ENCODE data around the gene C6orf47.

Gene C6orf47

GRCh38 chr6:31687860-31688693 is 27.5 kb upstream of the C6orf47 start:
- no peak for DNase-seq (ENCODE audit: low read depth)

DNA sequence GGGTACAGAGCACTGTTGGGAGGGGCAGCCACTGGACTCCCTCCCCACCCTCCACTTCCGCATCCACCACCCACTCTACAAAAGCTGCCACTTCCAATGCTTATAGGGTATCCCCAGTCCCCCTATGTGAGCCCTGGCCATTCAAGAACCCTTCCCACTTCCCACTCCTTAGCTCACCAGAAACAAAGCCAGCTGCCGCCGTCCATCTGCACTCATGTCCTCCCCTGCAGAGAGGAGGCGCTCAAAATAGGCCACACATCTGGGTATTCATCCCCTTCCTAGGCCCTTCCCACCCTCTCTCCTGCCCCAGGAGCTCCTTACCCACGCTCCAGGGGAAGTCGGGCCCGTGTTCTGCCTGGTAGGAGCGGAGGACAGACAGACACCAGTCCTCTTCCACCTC is 26.7 kb upstream of the C6orf47 start:
- no peak for DNase-seq (ENCODE audit: low read depth)

GRCh38 chr6:31686483-31686882 is 25.9 kb upstream of the C6orf47 start:
- DNase-seq (ENCODE audit: low read depth) = no peak

DNA sequence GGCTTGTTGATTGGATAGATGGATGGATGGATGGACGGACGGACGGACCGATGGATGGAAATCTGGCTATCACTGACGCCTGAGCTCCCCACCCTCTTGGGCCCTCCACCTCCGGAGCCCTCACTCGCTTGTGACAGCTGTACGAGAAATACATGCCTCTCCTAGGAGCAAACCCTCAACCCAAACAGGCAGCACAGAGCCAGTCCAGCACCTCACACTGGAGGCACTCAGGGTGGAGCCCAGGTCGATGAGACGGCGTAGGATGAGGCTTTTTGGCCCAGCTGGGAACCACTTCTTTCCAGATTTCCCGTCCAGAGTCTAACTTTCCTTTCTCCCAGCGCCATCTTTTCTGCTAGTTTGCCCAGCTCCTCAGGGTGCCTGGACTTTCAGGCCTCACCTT is 23.0 kb upstream of the C6orf47 start:
- no peak for DNase-seq (ENCODE audit: low read depth)

DNA sequence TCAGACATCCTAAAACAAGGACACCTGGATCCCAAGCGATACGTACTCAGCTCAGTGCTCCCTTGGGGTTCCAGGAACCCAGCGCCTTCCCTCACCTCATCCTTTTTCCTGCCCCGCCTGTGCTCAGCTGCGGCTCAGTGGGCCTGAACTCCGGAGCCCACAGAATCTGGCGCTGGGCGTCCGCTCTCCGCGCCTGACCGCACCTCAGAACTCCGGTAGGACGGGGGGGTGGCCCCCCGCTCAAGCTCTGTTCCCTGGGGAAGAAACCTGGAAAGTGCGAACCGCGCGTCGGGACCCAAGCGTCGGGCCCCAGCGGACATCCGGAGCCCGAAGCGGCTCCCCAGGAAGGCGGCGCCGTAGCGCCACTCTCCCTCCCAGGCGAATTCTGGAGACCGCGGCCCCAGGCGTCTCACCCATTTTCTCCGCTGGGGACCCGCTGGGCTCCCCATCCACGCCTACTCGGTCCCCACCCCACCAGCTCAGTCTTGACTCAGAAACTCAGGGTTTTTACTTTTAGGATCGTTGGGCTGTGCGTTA is 20.6 kb upstream of the C6orf47 start:
- no peak for DNase-seq (ENCODE audit: low read depth)

DNA sequence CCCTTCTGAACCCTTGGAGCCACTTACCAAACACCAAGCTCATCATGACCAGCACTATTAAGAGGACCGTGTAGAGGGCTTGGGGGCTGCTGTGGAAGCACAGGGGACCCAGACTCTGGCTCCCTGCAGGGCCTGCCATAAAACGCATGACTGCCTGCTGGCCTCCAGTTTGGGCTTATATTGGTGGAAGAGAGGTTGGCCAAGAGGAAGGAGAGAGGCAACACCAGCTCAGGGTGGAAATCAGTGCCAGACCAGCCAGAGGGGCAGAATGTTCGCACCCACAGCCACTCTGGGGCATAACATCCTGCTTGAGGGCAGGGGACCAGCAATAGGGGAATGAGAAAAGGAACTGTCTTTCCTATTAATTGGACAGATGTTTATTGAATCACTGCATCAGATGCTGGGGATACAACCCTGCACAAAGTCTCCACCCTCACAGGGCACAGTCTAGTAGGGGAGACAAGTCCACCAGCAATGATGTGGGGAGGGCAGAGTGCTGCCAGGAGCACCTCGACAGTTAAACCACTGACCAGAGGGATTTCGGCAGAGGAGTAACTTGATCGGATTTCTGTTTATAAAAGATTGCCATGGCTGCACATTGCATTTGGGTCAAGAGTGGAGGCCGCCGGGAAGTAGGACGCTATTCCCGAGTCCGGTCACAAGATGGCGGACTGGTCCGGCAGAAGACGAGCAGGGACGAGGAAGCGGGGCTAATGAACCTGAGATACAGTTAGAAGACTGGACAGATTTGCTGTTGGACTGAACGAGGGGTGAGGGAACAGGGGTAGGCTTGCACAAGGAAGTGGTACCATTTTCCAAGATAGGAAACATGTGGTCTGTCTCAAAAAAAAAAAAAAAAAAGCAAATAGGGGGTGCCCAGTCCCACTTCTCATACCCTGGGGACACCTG is 19.9 kb upstream of the C6orf47 start, which contains the start of gene LY6G5C:
LY6G5C (minus strand) TSS at position 842 of the 909 bp plus-strand sequence; CDS start at position 148, 694 bp downstream.
- DNase-seq (ENCODE audit: low read depth) = no peak

DNA sequence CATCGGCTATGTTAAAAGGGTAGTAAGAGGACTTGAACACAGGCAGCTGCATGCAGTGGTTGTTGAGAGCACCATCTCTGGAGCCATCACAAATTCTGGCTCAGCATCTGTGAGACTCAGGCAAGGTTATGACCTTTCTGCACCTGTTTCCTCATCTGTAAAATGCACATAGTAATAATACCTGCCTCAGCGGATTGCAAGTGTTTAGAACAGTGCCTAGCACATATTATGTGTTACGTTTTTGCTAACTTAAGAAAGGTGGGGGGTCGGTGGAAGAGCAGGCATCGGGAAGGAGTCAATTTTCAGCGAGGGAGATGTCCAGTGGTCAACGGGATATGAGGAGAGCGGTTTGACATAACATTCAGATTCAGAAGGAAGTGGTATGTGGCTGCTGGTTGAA is 17.4 kb upstream of the C6orf47 start:
- no peak for DNase-seq (ENCODE audit: low read depth)

- DNase-seq (ENCODE audit: low read depth) = no peak
Observed at GRCh38 chr6:31676904-31677303, 16.3 kb upstream of the C6orf47 start.

DNA sequence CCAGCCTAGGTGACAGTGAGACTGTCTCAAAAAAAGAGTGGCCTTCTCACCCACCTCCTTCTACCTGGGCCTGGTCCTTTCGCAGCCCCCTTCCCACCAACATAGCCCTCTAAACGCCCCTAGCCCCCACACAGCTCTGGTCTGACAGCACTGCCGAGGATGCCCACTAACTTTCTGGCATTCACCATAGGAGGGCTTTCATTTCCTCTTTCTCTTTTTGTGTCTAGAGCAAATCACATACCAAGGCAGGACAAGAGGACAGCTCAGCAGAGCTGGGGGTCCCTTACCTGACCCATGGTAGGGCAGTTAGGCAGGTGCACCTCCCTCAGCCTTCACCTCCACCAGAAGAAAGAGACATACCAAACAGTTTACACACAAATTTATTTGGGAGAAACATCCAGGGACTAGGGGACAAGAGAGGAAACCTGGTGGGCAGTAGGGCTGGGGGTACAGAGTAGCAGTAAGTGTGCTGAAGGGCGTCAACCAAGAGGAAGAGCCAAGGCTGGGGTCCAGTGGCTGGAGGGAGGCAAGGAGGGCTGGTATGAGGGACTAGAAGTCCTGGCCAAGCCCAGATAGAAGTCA is 15.8 kb upstream of the C6orf47 start:
- DNase-seq (ENCODE audit: low read depth) = no peak

- DNase-seq (ENCODE audit: low read depth) = no peak
Observed at GRCh38 chr6:31669676-31670075, 9.1 kb upstream of the C6orf47 start, which contains the start of gene LY6G5B. TSS of gene LY6G5B (plus strand) at chr6:31669976. CDS start at chr6:31670951, 975 bp downstream.

DNA sequence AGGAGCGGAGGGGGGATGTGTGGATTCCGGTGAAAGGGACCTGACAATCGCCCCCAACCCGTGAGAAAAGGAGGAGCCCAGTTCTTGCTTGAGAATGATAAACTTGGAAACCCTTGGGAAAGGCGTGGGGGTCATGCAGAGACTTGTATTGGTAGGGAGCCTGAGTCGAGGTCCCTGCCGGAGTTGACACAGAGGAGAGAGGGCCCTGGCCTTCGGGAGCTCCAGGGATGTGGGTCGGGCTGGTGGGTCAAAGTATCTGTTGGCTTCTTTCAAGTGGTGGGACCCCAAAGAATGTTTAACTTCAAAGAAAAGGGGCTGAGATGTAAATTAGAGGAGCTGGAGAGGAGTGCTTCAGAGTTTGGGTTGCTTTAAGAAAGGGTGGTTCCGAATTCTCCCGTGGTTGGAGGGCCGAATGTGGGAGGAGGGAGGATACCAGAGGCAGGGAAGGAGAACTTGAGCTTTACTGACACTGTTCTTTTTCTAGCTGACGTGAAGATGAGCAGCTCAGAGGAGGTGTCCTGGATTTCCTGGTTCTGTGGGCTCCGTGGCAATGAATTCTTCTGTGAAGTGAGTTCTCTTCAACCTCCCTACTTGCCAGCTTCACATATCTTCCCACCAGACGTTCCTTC is 5.9 kb upstream of the C6orf47 start:
- DNase-seq (ENCODE audit: low read depth) = no peak

- peak; percentile 83 for DNase-seq (ENCODE audit: low read depth)
Observed at GRCh38 chr6:31665501-31666336, 5.1 kb upstream of the C6orf47 start, which contains the start of gene CSNK2B. TSS of gene CSNK2B (plus strand) at chr6:31666080. CDS start at chr6:31666832, 752 bp downstream.

GRCh38 chr6:31664790-31665500 is 4.4 kb upstream of the C6orf47 start, which contains the start of gene GPANK1:
TSS of gene GPANK1 (minus strand) at chr6:31664997. CDS start at chr6:31664478, 519 bp downstream.
- peak; percentile 73 for DNase-seq (ENCODE audit: low read depth)

DNA sequence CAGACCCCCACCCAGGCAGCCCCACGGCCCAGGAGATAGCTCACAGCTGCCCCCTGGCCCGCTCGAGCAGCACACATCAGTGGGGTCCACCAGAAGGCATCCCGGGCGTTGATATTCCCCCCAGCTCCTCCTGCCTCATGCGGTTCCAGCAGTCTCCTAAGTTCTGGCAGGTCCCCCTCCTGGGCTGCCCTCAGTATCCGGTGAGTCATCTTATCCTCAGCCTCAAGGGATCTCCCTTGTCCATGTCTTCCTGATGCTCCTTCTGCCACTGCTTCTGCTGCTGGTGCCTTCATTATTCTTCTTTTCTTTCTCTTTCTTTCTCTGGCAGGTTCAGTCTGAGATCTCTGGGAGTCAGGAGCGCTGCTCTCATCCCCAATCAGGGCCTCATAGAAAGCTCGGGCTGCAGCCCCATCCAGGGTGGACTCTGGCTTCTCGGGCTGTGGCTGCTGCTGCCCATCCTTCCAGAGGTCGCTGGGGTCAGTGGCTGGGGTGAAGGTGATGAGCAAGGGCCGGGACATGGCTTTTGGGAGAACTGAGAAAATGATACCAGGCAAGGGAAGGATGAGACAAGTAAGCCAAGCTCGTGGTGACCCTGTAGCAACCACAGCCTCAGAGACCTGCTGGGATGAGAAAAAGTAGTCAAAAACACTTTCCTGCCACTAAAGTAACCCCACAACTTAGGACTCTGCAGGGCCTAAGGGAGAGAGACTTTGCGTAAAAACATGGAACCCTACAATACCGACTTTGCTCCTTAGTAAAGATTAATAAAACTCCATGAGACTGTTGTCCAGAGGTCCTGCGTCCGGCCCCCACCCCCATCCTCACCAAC is 3.6 kb upstream of the C6orf47 start:
- no peak for DNase-seq (ENCODE audit: low read depth)

GRCh38 chr6:31663126-31663960 is 2.8 kb upstream of the C6orf47 start:
- no peak for DNase-seq (ENCODE audit: low read depth)

DNA sequence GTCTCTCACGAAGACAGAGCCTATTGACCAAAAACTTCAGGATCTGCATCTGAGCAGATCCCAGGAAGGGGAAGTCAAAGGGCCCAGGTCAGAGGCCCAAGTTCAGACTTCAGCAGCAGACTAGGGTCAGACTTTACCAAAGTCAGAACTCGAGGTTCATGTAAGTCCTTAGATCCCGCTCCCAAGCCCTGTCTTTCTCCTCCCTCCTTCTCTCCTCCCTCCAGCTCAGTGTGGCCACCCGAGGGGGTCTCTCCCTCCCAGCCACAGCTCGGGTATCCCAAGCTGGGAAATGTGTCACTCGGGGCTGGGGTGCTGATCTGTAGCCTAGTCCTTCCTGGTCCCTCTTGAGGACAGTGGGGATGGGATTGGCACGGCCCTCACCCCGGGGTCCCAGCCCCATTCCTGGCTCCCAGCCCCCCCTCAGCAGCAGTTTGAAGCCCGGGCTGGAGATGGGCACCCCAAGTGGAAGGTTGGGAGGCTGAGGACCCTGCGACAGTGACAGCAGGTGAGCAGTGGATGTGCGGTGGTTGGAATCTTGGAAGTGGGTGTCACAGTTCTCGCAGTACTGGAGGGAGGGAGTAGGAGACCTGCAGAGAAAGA is 1.6 kb upstream of the C6orf47 start:
- no peak for DNase-seq (ENCODE audit: low read depth)

- DNase-seq (ENCODE audit: low read depth) = no peak
Observed at GRCh38 chr6:31661262-31662123, 915 bp upstream of the C6orf47 start.

All from stimulated activated CD8-positive, alpha-beta memory T cell treated with anti-CD3 and anti-CD28 coated beads, Interleukin-15, amount 100 ng/mL, for 24 hours (primary cell).